ENCODE measurements around the gene FGF11.

The FGF11 gene

DNA sequence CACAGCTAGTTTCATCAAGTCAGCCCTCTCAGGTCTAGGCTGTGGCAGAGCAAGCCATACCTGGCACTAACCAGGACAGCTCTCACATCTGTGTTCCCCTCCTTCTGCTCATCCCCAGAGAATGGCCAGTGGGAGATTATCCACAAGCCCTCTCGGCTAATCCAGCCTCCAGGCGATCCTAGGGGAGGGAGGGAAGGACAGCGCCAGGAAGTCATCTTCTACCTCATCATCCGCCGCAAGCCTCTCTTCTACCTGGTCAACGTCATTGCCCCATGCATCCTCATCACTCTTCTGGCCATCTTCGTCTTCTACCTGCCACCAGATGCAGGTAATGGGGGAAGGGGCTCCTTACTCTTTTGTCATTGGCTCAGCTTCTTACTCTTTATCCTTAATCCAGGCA is 9.1 kb downstream of the FGF11 start:
- Histone ChIP-seq H3K36me3 (ENCODE audit: low read length) (no peaks in the 10 kb centered on the region), H3K4me2 (ENCODE audit: low read depth, low read length, poor library complexity, severe bottlenecking) (no peak overlapping the region), H4K20me1 (ENCODE audit: low read depth, low read length) (no peaks in the 10 kb centered on the region), H3K27me3 (ENCODE audit: low read length) (no peaks in the 10 kb centered on the region), H3K79me2 (ENCODE audit: insufficient read depth, low read length) (no peaks in the 10 kb centered on the region), H3K9ac (ENCODE audit: low read length) (no peak overlapping the region), H3K27ac (ENCODE audit: low read depth, low read length) (no peak overlapping the region), H3F3A (ENCODE audit: insufficient read depth) (no peaks in the 10 kb centered on the region), H2AFZ (ENCODE audit: low read depth, low read length, severe bottlenecking) (no peak overlapping the region), H3K9me2 (replicated peaks; ENCODE audit: insufficient read depth, low read length) (no peaks in the 10 kb centered on the region), H3K4me3 (ENCODE audit: insufficient read depth, low read length, poor library complexity, severe bottlenecking) (no peak overlapping the region), H3K9me3 (ENCODE audit: insufficient read depth, low read length) (no peaks in the 10 kb centered on the region)
- TF ChIP-seq, protein P1, sequence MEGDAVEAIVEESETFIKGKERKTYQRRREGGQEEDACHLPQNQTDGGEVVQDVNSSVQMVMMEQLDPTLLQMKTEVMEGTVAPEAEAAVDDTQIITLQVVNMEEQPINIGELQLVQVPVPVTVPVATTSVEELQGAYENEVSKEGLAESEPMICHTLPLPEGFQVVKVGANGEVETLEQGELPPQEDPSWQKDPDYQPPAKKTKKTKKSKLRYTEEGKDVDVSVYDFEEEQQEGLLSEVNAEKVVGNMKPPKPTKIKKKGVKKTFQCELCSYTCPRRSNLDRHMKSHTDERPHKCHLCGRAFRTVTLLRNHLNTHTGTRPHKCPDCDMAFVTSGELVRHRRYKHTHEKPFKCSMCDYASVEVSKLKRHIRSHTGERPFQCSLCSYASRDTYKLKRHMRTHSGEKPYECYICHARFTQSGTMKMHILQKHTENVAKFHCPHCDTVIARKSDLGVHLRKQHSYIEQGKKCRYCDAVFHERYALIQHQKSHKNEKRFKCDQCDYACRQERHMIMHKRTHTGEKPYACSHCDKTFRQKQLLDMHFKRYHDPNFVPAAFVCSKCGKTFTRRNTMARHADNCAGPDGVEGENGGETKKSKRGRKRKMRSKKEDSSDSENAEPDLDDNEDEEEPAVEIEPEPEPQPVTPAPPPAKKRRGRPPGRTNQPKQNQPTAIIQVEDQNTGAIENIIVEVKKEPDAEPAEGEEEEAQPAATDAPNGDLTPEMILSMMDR (IDR thresholded peaks at IDR 0.05; ENCODE audit: insufficient read depth, low read length, poor library complexity, severe bottlenecking): no peak
- TF ChIP-seq EZH2phosphoT487 (conservative IDR thresholded peaks at IDR 0.05; ENCODE audit: low read length): no peak

GRCh38 chr17:7459961-7460545 is 20.7 kb downstream of the FGF11 start:
- no peak for TF ChIP-seq EZH2phosphoT487 (conservative IDR thresholded peaks at IDR 0.05; ENCODE audit: low read length)
- TF ChIP-seq, protein P1 (IDR thresholded peaks at IDR 0.05; ENCODE audit: insufficient read depth, low read length, poor library complexity, severe bottlenecking): no peak
- no peak overlapping the region for H3K27ac ChIP-seq (ENCODE audit: low read depth, low read length)

DNA sequence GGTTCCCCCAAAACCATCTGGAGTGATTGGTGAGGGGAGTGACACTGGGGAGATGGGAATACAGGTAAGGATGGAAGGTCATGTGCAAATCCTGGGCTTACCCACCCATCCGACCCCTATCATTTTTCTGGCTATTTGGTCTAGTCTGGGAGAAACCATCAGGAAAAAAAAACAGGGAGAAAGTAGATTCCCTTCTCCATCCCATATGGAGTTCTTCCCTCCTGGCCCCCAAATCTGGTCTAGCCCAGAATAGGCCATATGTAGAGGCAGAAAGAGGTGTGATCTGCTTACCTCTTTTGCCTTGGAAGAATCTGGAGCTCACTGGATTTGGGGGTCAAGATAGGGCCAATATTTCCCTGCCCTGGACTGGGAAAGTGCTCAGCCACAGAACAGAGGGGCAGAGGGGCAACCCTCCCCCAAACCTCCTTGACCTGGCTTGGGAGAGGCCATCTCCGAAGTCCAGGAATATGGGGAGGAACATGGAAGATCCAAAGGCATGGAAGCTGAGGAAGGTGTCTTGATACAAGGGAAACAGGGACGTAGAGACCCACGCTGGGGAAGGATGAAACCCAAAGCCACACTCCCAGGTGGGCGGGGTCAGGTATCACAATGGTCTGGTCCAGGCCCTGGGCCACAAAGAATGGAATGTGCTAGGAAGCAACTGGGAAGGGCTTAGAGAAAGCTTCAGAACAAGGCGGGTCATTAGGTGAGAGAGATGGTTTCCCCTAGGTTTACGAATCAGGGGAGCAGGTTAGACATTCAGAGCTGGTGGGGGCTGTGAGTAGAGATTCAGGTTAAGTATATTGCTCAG is 21.7 kb downstream of the FGF11 start:
- no peaks in the 10 kb centered on the region for H3K9me3 ChIP-seq (ENCODE audit: insufficient read depth, low read length)
- H3K27me3 ChIP-seq (ENCODE audit: low read length): no peaks in the 10 kb centered on the region
- H3K27ac ChIP-seq (ENCODE audit: low read depth, low read length): no peak overlapping the region
- no peaks in the 10 kb centered on the region for H3K9me2 ChIP-seq (replicated peaks; ENCODE audit: insufficient read depth, low read length)
- 0 out of 2 replicates have a peak, but pooled peaks cover 2% of the 10 kb centered on the region for H3F3A ChIP-seq (ENCODE audit: insufficient read depth)
- no peak overlapping the region for H3K4me2 ChIP-seq (ENCODE audit: low read depth, low read length, poor library complexity, severe bottlenecking)
- no peaks in the 10 kb centered on the region for H3K36me3 ChIP-seq (ENCODE audit: low read length)
- no peaks in the 10 kb centered on the region for H4K20me1 ChIP-seq (ENCODE audit: low read depth, low read length)
- no peaks in the 10 kb centered on the region for H3K79me2 ChIP-seq (ENCODE audit: insufficient read depth, low read length)
- TF ChIP-seq, protein P1 (IDR thresholded peaks at IDR 0.05; ENCODE audit: insufficient read depth, low read length, poor library complexity, severe bottlenecking): no peak
- TF ChIP-seq EZH2phosphoT487 (conservative IDR thresholded peaks at IDR 0.05; ENCODE audit: low read length): no peak
- H3K4me3 ChIP-seq (ENCODE audit: insufficient read depth, low read length, poor library complexity, severe bottlenecking): no peak overlapping the region
- no peak overlapping the region for H2AFZ ChIP-seq (ENCODE audit: low read depth, low read length, severe bottlenecking)
- H3K9ac ChIP-seq (ENCODE audit: low read length): no peak overlapping the region

More at GRCh38 chr17:7459961-7460545, 20.7 kb downstream of the FGF11 start:
- Histone ChIP-seq H3K36me3 (ENCODE audit: low read length) (no peaks in the 10 kb centered on the region), H3K9me3 (ENCODE audit: insufficient read depth, low read length) (no peaks in the 10 kb centered on the region), H4K20me1 (ENCODE audit: low read depth, low read length) (no peaks in the 10 kb centered on the region), H3K27me3 (ENCODE audit: low read length) (no peaks in the 10 kb centered on the region), H3F3A (ENCODE audit: insufficient read depth) (0 out of 2 replicates have a peak, but pooled peaks cover 2% of the 10 kb centered on the region), H3K9ac (ENCODE audit: low read length) (no peak overlapping the region), H3K4me2 (ENCODE audit: low read depth, low read length, poor library complexity, severe bottlenecking) (no peak overlapping the region), H3K4me3 (ENCODE audit: insufficient read depth, low read length, poor library complexity, severe bottlenecking) (no peak overlapping the region), H2AFZ (ENCODE audit: low read depth, low read length, severe bottlenecking) (no peak overlapping the region), H3K79me2 (ENCODE audit: insufficient read depth, low read length) (no peaks in the 10 kb centered on the region), H3K9me2 (replicated peaks; ENCODE audit: insufficient read depth, low read length) (no peaks in the 10 kb centered on the region)
